Peyer's patch (tissue), 4 donors: ENCODE data around the gene PRICKLE2. TPM values are rescaled to one million over a fixed set of nuclear protein-coding genes. Genes with fewer than 3 reads are reported as not detected.

ENCODE experiments used
- DNase-seq, 3 donors: peaks; one replicate each; pipeline ENCODE4 v3.0.0-alpha.2; 2017 to 2019
- H3K27ac ChIP-seq, 4 donors: fragments of 200-600 bp; sonication (generic); one replicate each; pipeline ENCODE4 v1.5.1; 2016 to 2019
- H3K27me3 ChIP-seq, 2 donors: fragments of 200-600 bp; sonication (generic); one replicate each; pipeline ENCODE4 v1.5.1; 2019
- H3K36me3 ChIP-seq, 3 donors: fragments of 200-600 bp; sonication (generic); one replicate each; pipeline ENCODE4 v1.5.1; 2016 to 2019
- H3K4me1 ChIP-seq, 4 donors: fragments of 200-600 bp; sonication (generic); one replicate each; pipeline ENCODE4 v1.5.1; 2016 to 2019
- H3K4me3 ChIP-seq, 4 donors: fragments of 200-600 bp; sonication (generic); 1 replicate in 3 of 4; 2 replicates in 1 of 4; pipeline ENCODE4 v1.5.1; 2016 to 2019; ENCODE audit warnings: mild to moderate bottlenecking in 1 of 4
- H3K9me3 ChIP-seq, 4 donors: fragments of 200-600 bp; sonication (generic); one replicate each; pipeline ENCODE4 v1.5.1; 2016 to 2019; ENCODE audit warnings: mild to moderate bottlenecking in 1 of 4
- POLR2A ChIP-seq, 2 donors: fragments of 450-650 bp; IDR thresholded peaks; one replicate each; pipeline ENCODE4 v1.5.1; 2017; ENCODE audit warnings: antibody characterized with exemption in 2 of 2, mild to moderate bottlenecking in 2 of 2, moderate library complexity in 2 of 2
- total RNA-seq, 4 donors: library from RNA; depleted of rRNA; stranded (reverse); fragments of >200 nt; gene quantifications; one replicate each; pipeline ENCODE4 v1.1.0, GENCODE V29; 2016
- TF ChIP-seq, protein P1 (sequence below), 6 experiments: fragments of 450-650 bp in 4 of 6; fragments of 200-600 bp in 2 of 6; sonication (generic) in 1 of 6; IDR thresholded peaks; one replicate each; pipeline ENCODE4 v1.5.1; 2017 to 2019; ENCODE audit warnings: antibody characterized with exemption in 6 of 6, mild to moderate bottlenecking in 3 of 6, moderate library complexity in 1 of 6

Gene PRICKLE2
- total RNA-seq, 4 donors from 2014 or later, result 3.5 to 22.3 (median 11.8) TPM

DNA sequence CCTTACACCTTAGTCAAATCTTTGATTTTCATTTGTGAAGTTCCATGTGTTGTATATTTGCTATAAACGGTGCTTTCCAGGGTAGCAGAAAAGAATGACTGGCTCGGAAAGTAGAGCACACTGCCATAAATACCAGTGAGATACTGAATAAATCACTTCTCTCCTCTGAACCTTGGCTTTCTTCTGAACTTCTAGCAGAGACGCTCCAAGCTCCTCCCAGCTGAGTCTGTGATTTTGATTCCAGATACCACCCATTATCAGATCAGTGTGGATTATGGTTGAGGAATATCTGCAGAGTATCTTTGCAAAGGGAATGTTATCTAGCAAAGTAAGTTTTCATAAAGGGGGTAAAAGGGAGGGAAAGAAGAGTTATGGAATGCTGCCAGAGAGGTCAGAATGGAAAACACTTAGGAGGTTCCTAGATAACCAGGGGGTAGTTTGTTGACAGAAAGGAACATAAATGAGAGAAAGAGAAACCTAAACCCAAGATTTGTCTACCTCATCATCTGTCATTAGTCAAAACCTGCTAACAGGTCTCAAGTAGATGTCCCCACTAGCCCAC, 103.4 kb downstream of the PRICKLE2 start:
- Histone ChIP-seq H3K27ac (no peak overlapping the region), H3K9me3 (no peaks in the 10 kb centered on the region), H3K27me3 (no peaks in the 10 kb centered on the region), H3K36me3 (no peaks in the 10 kb centered on the region), H3K4me1 (no peaks in the 10 kb centered on the region), H3K4me3 (no peak overlapping the region)
- DNase-seq, result no peak
- TF ChIP-seq, protein P1, sequence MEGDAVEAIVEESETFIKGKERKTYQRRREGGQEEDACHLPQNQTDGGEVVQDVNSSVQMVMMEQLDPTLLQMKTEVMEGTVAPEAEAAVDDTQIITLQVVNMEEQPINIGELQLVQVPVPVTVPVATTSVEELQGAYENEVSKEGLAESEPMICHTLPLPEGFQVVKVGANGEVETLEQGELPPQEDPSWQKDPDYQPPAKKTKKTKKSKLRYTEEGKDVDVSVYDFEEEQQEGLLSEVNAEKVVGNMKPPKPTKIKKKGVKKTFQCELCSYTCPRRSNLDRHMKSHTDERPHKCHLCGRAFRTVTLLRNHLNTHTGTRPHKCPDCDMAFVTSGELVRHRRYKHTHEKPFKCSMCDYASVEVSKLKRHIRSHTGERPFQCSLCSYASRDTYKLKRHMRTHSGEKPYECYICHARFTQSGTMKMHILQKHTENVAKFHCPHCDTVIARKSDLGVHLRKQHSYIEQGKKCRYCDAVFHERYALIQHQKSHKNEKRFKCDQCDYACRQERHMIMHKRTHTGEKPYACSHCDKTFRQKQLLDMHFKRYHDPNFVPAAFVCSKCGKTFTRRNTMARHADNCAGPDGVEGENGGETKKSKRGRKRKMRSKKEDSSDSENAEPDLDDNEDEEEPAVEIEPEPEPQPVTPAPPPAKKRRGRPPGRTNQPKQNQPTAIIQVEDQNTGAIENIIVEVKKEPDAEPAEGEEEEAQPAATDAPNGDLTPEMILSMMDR (IDR thresholded peaks at IDR 0.05), result no peak
- no peak for TF ChIP-seq POLR2A (IDR thresholded peaks at IDR 0.05)

DNA sequence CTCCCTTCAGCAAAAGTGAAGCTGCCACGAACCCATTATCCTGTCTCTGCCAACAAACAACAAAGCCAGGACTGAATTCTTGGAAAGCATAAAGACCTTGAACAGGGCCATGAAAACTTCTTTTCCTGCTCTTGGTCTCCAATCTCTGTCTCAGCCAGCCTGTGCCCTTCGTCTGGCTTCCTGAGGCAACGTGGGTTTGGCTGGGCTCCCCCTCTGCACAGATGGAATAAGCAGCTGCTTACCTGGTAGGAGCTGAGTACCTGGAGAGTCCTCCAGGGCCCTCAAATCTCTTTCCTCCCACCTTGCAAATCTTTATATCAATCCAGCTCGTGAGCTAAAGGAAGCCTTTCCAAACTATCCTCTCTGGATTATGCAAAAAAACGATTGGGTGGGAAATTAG, 104.4 kb downstream of the PRICKLE2 start:
- Histone ChIP-seq H3K9me3 (no peaks in the 10 kb centered on the region), H3K36me3 (no peaks in the 10 kb centered on the region), H3K27me3 (no peaks in the 10 kb centered on the region), H3K4me3 (no peak overlapping the region), H3K27ac (no peak overlapping the region), H3K4me1 (no peaks in the 10 kb centered on the region)
- no peak for DNase-seq
- TF ChIP-seq POLR2A (IDR thresholded peaks at IDR 0.05), result no peak
- TF ChIP-seq, protein P1 (IDR thresholded peaks at IDR 0.05), result no peak

DNA sequence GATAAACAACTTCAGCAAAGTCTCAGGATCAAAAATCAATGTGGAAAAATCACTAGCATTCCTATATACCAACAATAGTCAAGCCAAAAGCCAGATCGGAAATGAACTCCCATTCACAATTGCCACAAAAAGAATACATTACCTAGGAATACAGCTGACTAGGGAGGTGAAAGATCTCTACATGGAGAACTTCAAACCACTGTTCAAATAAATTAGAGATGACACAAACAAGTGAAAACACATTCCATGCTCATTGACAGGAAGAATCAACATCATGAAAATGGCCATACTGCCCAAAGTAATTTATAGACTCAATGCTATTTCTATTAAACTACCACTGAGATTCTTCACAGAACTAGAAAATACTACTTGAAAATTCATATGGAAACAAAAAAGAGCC, 107.8 kb downstream of the PRICKLE2 start:
- no peak for DNase-seq
- Histone ChIP-seq H3K27me3 (no peaks in the 10 kb centered on the region), H3K9me3 (no peaks in the 10 kb centered on the region), H3K4me3 (no peak overlapping the region), H3K4me1 (no peaks in the 10 kb centered on the region), H3K36me3 (no peaks in the 10 kb centered on the region), H3K27ac (no peak overlapping the region)
- TF ChIP-seq, protein P1 (IDR thresholded peaks at IDR 0.05), result no peak
- TF ChIP-seq POLR2A (IDR thresholded peaks at IDR 0.05), result no peak

DNA sequence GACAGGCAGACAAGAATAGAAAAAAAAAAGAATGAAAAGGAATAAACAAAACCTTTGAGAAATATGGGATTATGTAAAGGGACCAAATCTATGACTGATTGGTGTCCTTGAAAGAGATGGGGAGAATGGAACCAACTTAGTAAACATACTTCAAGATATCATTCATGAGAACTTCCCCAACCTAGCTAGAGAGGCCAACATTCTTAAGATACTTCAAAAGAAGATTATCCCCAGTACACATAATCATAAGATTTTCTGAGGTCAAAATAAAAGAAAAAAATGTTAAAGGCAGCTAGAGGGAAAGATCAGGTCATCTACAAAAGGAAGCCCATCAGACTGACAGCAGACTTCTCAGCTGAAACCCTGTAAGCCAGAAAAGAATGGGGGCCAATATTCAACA, 110.6 kb downstream of the PRICKLE2 start:
- no peaks in the 10 kb centered on the region for H3K9me3 ChIP-seq
- TF ChIP-seq, protein P1 (IDR thresholded peaks at IDR 0.05), result no peak
- no peak for TF ChIP-seq POLR2A (IDR thresholded peaks at IDR 0.05)
- no peak for DNase-seq
- H3K4me3 ChIP-seq, result no peak overlapping the region
- no peak overlapping the region for H3K27ac ChIP-seq
- no peaks in the 10 kb centered on the region for H3K27me3 ChIP-seq
- H3K36me3 ChIP-seq, result no peaks in the 10 kb centered on the region
- no peaks in the 10 kb centered on the region for H3K4me1 ChIP-seq

DNA sequence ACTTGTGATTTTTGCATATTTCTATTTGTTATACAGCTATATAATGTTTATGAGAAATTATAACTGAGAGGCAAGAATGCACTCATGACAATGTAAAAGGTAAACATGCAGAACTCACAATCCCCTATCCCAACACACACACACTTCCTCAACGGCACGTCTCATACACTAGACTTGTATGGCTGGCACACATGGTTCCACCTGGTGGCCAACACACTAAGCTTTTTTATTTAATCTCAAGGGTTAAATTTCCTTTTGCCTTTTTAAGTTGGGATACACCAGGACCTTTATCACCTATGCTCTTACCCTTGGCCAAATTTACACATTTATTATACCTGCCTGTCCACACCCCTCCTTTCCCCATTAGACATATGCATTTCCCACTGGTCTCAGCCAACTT, 113.4 kb downstream of the PRICKLE2 start:
- no peak overlapping the region for H3K4me3 ChIP-seq
- DNase-seq, result no peak
- no peak for TF ChIP-seq POLR2A (IDR thresholded peaks at IDR 0.05)
- TF ChIP-seq, protein P1 (IDR thresholded peaks at IDR 0.05), result no peak
- no peak overlapping the region for H3K27ac ChIP-seq
- no peaks in the 10 kb centered on the region for H3K9me3 ChIP-seq
- no peaks in the 10 kb centered on the region for H3K36me3 ChIP-seq
- H3K4me1 ChIP-seq, result no peaks in the 10 kb centered on the region
- H3K27me3 ChIP-seq, result no peaks in the 10 kb centered on the region

DNA sequence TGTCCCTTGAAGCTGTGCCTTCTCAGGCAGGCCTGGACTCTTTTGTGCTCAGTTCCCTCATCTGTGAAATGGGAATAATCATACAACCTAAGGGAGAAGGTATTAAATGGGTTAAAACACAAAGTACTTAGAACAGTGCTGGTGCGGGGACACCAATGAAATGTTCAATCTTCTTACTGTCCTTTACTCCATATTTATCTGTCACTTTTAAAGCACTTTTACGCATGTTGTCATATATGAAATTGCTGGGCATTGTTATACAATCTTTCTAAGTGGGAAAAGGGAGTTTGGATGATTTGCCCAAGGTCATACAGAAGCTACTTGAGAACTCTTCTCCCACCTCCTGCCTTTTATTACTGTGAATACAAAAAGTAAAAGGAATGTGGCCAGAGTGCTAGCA, 114.2 kb downstream of the PRICKLE2 start:
- no peaks in the 10 kb centered on the region for H3K27me3 ChIP-seq
- no peak for TF ChIP-seq POLR2A (IDR thresholded peaks at IDR 0.05)
- DNase-seq, result no peak

More for the DNA sequence above, 114.2 kb downstream of the PRICKLE2 start:
- Histone ChIP-seq H3K9me3 (no peaks in the 10 kb centered on the region), H3K27ac (no peak overlapping the region), H3K36me3 (no peaks in the 10 kb centered on the region), H3K4me3 (no peak overlapping the region), H3K4me1 (no peaks in the 10 kb centered on the region)
